Lower leg skin (tissue), 4 donors: ENCODE data around the gene NUP85. TPM values are rescaled to one million over a fixed set of nuclear protein-coding genes. Genes with fewer than 3 reads are reported as not detected.
"Not testable (repeated sequence)": the region's sequence is repeated elsewhere in the genome, so short reads cannot be mapped to it uniquely, and the experiment has no call there.

Source experiments
- DNase-seq, 2 donors: peaks; one replicate each; pipeline ENCODE4 v3.0.0-alpha.2; 2019; ENCODE audit warnings: low spot score in 2 of 2
- H3K4me3 ChIP-seq: fragments of 200-600 bp; sonication (generic); 2 replicates; pipeline ENCODE4 v1.5.1; 2017; ENCODE audit warnings: mild to moderate bottlenecking, low read depth; ENCODE audit not compliant: poor library complexity, severe bottlenecking
- CTCF ChIP-seq, 3 donors: fragments of 450-650 bp; IDR thresholded peaks; one replicate each; pipeline ENCODE4 v1.5.1; 2016; ENCODE audit warnings: antibody characterized with exemption in 3 of 3, mild to moderate bottlenecking in 3 of 3, moderate library complexity in 2 of 3
- POLR2A ChIP-seq, 2 donors: fragments of 450-650 bp; IDR thresholded peaks; one replicate each; pipeline ENCODE4 v1.6.1; 2016 to 2017; ENCODE audit warnings: antibody characterized with exemption in 2 of 2, mild to moderate bottlenecking in 1 of 2, moderate library complexity in 1 of 2
- WGBS, 2 donors: methylation state at CpG; one replicate each; pipeline ENCODE4 v1.1.5; 2018; 5-methylcytosine and 5-hydroxymethylcytosine counted together
- intact Hi-C: fragments of 100-400 bp; cut with DNase I; formaldehyde crosslinking; loops from one replicate; pipeline ENCODE4 v1.15.0; 2023; ENCODE audit warnings: low total_unique reads
- total RNA-seq, 4 donors: library from RNA; depleted of rRNA; stranded (reverse); fragments of >200 nt; gene quantifications; one replicate each; pipeline ENCODE4 v1.1.0, GENCODE V29; 2016

The NUP85 gene
- total RNA-seq, 4 donors from 2014 or later, result 32.1 to 46.2 (median 35.1) TPM

GRCh38 chr17:75188614-75189013 is 16.9 kb upstream of the NUP85 start:
- no peak overlapping the region for H3K4me3 ChIP-seq
- WGBS, 2 donors, result 91 to 94% methylated on average over 6 of the region's 6 CpGs
- DNase-seq, result no peak
- TF ChIP-seq CTCF (IDR thresholded peaks at IDR 0.05) (no peak), POLR2A (IDR thresholded peaks at IDR 0.05) (no peak)
- intact Hi-C loops, result no loop called here

GRCh38 chr17:75191584-75191983 is 13.9 kb upstream of the NUP85 start:
- TF ChIP-seq POLR2A (IDR thresholded peaks at IDR 0.05) (no peak), CTCF (IDR thresholded peaks at IDR 0.05) (no peak)
- intact Hi-C loops, result loop anchor here (10.0 kb wide), 1 partner anchor 227 kb away; no protein-coding TSS in a partner anchor

GRCh38 chr17:75194879-75195278 is 10.6 kb upstream of the NUP85 start:
- intact Hi-C loops, result loop anchor here (10.0 kb wide), 1 partner anchor 230 kb away; no protein-coding TSS in a partner anchor

More at GRCh38 chr17:75191584-75191983, 13.9 kb upstream of the NUP85 start:
- 76 to 85% methylated on average over 4 of the region's 4 CpGs for WGBS, 2 donors
- no peak overlapping the region for H3K4me3 ChIP-seq
- DNase-seq, result no peak

GRCh38 chr17:75199886-75200618 is 5.4 kb upstream of the NUP85 start:
- DNase-seq, result no peak
- TF ChIP-seq CTCF (IDR thresholded peaks at IDR 0.05), result no peak
- no peak for TF ChIP-seq POLR2A (IDR thresholded peaks at IDR 0.05)
- intact Hi-C loops, result loop anchor here (10.0 kb wide), 2 partner anchors 85 to 235 kb away; no protein-coding TSS in a partner anchor
- H3K4me3 ChIP-seq, result no peak overlapping the region
- 88 to 95% methylated on average over 6 of the region's 6 CpGs for WGBS, 2 donors

More at GRCh38 chr17:75194879-75195278, 10.6 kb upstream of the NUP85 start:
- DNase-seq, result no peak
- TF ChIP-seq POLR2A (IDR thresholded peaks at IDR 0.05) (no peak), CTCF (IDR thresholded peaks at IDR 0.05) (no peak)
- no peak overlapping the region for H3K4me3 ChIP-seq
- WGBS, 2 donors, result 88 to 91% methylated on average over 4 of the region's 5 CpGs

GRCh38 chr17:75205793-75206163 is 299 bp downstream of the NUP85 start:
- DNase-seq, result no peak
- peak overlapping the region; percentile 55 for H3K4me3 ChIP-seq
- TF ChIP-seq CTCF (IDR thresholded peaks at IDR 0.05) (no peak), POLR2A (IDR thresholded peaks at IDR 0.05) (no peak)
- 0 to 2% methylated on average over 22 of the region's 22 CpGs for WGBS, 2 donors
- intact Hi-C loops, result loop anchor here (10.0 kb wide), 1 partner anchor 91 kb away; no protein-coding TSS in a partner anchor

GRCh38 chr17:75207050-75207407 is 1.6 kb downstream of the NUP85 start:
- intact Hi-C loops, result loop anchor here (10.0 kb wide), 1 partner anchor 92 kb away; no protein-coding TSS in a partner anchor
- H3K4me3 ChIP-seq, DNase-seq: not testable (repeated sequence)
- 81 to 85% methylated on average over 8 of the region's 8 CpGs for WGBS, 2 donors
